Upper lobe of right lung (tissue), 1 donor: Measurements from ENCODE around the gene MYH7B. TPM values are rescaled to one million over a fixed set of nuclear protein-coding genes. Genes with fewer than 3 reads are reported as not detected.

Source experiments
- ATAC-seq: fragments of 200-7000 bp; cut with Tn5 transposase; one replicate; pipeline ENCODE4 v1.9.1; 2020; ENCODE audit warnings: mild to moderate bottlenecking, moderate library complexity
- DNase-seq: peaks from one replicate; pipeline ENCODE4 v3.0.0-alpha.2; 2020
- H3K27ac ChIP-seq: fragments of 200-600 bp; one replicate; pipeline ENCODE4 v1.8.0; 2022
- H3K27me3 ChIP-seq: fragments of 200-600 bp; one replicate; pipeline ENCODE4 v1.8.0; 2022; ENCODE audit warnings: mild to moderate bottlenecking
- H3K36me3 ChIP-seq: fragments of 200-600 bp; one replicate; pipeline ENCODE4 v1.8.0; 2022
- H3K4me1 ChIP-seq: fragments of 200-600 bp; one replicate; pipeline ENCODE4 v1.8.0; 2022
- H3K4me3 ChIP-seq: fragments of 200-600 bp; one replicate; pipeline ENCODE4 v1.8.0; 2022; ENCODE audit warnings: mild to moderate bottlenecking
- H3K9me3 ChIP-seq: fragments of 200-600 bp; one replicate; pipeline ENCODE4 v1.8.0; 2022
- intact Hi-C: fragments of 100-400 bp; cut with DNase I; formaldehyde crosslinking; loops from one replicate; pipeline ENCODE4 v1.11.0; 2022
- total RNA-seq: library from RNA; stranded (reverse); fragmentation: NEBNext Ultra II Directional; extraction: Animal tissue kit (Norgen Biotek cat#: 25700); gene quantifications from one replicate; pipeline ENCODE4 v1.2.1, GENCODE V29; 2021
- TF ChIP-seq, protein P1 (sequence below): fragments of 200-600 bp; IDR thresholded peaks from one replicate; pipeline ENCODE4 v1.8.0; 2022; ENCODE audit warnings: antibody characterized with exemption
- donor health status: DM: no; HTN: yes; CAD: no; lungs with severe emphysema.

MYH7B gene
- total RNA-seq, 1 donor from 2014 or later, result 1.8 TPM

DNA sequence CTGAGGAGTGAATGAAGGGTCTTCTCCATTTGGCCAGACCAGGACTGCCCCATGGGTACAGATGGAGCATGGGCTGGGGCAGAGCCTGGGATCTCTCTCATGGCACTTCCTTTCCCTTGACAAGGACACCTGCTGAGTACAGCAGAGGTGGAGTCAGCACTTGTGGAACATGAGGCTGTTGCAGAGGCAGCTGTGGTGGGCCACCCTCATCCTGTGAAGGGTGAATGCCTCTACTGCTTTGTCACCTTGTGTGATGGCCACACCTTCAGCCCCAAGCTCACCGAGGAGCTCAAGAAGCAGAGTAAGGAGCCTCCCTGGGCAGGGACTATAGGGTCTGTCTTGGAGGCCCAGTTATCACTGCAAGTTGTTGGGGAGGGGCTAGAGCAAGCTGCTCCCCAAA lies 29.7 kb upstream of the MYH7B start:
- Histone ChIP-seq H3K9me3 (no peaks in the 10 kb centered on the region), H3K4me1 (peaks cover 8% of the 10 kb centered on the region), H3K27ac (no peak overlapping the region), H3K27me3 (no peaks in the 10 kb centered on the region), H3K4me3 (no peak overlapping the region), H3K36me3 (peaks cover 88% of the 10 kb centered on the region)
- intact Hi-C loops, result no loop called here
- TF ChIP-seq, protein P1, sequence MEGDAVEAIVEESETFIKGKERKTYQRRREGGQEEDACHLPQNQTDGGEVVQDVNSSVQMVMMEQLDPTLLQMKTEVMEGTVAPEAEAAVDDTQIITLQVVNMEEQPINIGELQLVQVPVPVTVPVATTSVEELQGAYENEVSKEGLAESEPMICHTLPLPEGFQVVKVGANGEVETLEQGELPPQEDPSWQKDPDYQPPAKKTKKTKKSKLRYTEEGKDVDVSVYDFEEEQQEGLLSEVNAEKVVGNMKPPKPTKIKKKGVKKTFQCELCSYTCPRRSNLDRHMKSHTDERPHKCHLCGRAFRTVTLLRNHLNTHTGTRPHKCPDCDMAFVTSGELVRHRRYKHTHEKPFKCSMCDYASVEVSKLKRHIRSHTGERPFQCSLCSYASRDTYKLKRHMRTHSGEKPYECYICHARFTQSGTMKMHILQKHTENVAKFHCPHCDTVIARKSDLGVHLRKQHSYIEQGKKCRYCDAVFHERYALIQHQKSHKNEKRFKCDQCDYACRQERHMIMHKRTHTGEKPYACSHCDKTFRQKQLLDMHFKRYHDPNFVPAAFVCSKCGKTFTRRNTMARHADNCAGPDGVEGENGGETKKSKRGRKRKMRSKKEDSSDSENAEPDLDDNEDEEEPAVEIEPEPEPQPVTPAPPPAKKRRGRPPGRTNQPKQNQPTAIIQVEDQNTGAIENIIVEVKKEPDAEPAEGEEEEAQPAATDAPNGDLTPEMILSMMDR, result no peak
- DNase-seq (no peak), ATAC-seq (no peak)

DNA sequence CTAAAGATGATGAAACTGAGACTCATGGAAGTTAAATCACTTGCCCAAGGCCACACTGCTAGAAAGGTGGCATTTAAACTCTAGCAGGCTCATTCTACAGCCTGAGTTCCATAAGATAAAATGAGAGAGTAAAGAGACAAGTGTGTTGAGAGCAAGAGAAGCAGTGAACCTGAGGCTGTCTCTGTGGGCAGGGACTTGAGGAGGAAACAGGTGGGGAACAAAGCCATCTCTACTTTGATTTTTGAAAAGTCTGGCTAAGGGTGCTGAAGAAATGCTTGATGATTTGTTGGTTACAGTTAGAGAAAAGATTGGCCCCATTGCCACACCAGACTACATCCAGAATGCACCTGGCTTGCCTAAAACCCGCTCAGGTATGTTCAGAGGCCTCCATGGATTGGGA lies 29.1 kb upstream of the MYH7B start:
- Histone ChIP-seq H3K27me3 (no peaks in the 10 kb centered on the region), H3K36me3 (peaks cover 89% of the 10 kb centered on the region), H3K9me3 (no peaks in the 10 kb centered on the region), H3K4me3 (no peak overlapping the region), H3K4me1 (peaks cover 8% of the 10 kb centered on the region), H3K27ac (no peak overlapping the region)
- intact Hi-C loops, result no loop called here
- no peak for ATAC-seq
- TF ChIP-seq, protein P1, result no peak
- no peak for DNase-seq

DNA sequence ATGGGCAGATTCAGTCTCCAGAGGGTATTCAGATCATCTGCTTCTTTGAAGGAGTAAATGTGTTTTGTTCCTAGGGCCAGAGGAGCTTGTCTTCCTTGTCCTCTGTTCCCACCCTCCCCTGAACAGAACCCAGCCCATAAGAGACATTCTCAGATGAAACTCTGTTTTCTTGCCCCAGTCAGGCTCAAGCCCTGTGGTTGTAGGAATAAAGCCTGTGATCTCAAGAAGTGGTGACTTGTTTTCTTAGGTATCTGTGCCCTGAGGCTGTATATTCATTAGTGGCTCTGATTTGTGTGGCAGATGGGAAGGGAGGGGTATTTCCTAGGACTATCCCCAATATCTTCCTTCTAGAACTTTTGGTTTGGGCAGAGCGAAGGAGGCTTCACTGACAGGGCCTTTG lies 27.9 kb upstream of the MYH7B start:
- DNase-seq (no peak), ATAC-seq (no peak)
- Histone ChIP-seq H3K27ac (no peak overlapping the region), H3K27me3 (no peaks in the 10 kb centered on the region), H3K9me3 (no peaks in the 10 kb centered on the region), H3K36me3 (peaks cover 84% of the 10 kb centered on the region), H3K4me1 (peaks cover 4% of the 10 kb centered on the region), H3K4me3 (no peak overlapping the region)
- TF ChIP-seq, protein P1, result no peak
- intact Hi-C loops, result no loop called here

DNA sequence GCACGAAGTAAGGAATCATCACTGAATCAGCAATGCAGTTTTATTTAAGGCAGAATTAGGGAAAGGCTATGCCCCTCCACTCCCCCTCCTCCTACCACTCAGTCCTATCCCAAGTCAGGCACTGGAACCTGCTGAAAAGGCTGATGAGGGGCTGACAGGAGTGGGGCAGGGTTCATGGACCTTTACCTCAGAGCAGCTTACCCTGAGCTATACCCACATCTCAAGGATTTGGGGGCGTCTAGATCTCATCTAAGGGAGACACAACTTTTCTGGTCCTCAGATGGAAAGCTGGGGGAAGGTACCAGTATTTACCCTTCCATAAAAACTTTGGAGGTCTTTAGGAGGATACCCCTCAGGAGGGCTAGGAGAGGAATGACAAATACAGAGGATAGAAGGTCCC lies 27.3 kb upstream of the MYH7B start:
- H3K27ac ChIP-seq, result no peak overlapping the region
- no peak overlapping the region for H3K4me3 ChIP-seq
- DNase-seq (no peak), ATAC-seq (no peak)
- H3K36me3 ChIP-seq, result peaks cover 77% of the 10 kb centered on the region
- H3K4me1 ChIP-seq, result no peaks in the 10 kb centered on the region
- intact Hi-C loops, result no loop called here
- no peaks in the 10 kb centered on the region for H3K9me3 ChIP-seq
- TF ChIP-seq, protein P1, result no peak
- H3K27me3 ChIP-seq, result no peaks in the 10 kb centered on the region

DNA sequence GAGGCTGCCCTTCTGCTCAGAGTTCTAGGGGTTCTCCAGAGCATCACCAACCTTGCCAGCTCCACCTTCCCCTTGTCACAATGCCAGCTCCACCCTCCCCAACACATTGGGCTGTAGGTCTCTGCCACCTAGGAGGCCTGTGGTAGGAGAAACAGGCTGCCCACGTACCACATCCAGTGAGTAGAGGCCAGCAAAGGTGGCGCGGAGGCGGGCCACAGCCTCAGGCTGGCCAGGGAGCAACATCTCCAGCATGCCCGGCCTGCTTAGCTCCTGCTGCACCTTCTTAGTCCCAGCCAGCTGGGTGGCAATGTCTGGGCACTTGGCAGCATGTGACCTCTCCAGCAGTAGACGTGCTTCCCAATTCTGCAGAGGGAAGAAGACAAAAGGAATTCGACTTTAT lies 23.9 kb upstream of the MYH7B start:
- TF ChIP-seq, protein P1, result no peak
- H3K27me3 ChIP-seq, result no peaks in the 10 kb centered on the region
- no peak for ATAC-seq

More for the DNA sequence above, 23.9 kb upstream of the MYH7B start:
- H3K4me3 ChIP-seq, result no peak overlapping the region
- H3K27ac ChIP-seq, result no peak overlapping the region
- intact Hi-C loops, result no loop called here
- H3K36me3 ChIP-seq, result peaks cover 53% of the 10 kb centered on the region
- H3K4me1 ChIP-seq, result no peaks in the 10 kb centered on the region
- DNase-seq, result no peak
- no peaks in the 10 kb centered on the region for H3K9me3 ChIP-seq
